Spleen (tissue), 11 donors: ENCODE data around the gene UFSP1. TPM values are rescaled to one million over a fixed set of nuclear protein-coding genes. Genes with fewer than 3 reads are reported as not detected.
A peak's percentile ranks its signal among the peaks of the same experiment; 100 is the strongest.

ENCODE experiments used
- DNase-seq: peaks from one replicate; pipeline ENCODE4 v3.0.0-alpha.2; 2020
- H3K27ac ChIP-seq, 8 donors: fragments of 200-600 bp; sonication (generic) in 7 of 8; 1 replicate in 4 of 8; 2 replicates in 4 of 8; pipeline versions ENCODE4 v1.5.0 to v1.8.0; 2016 to 2021; ENCODE audit warnings: inconsistent platforms in 4 of 8, mild to moderate bottlenecking in 4 of 8, moderate library complexity in 1 of 8
- H3K27me3 ChIP-seq, 7 donors: fragments of 200-600 bp; sonication (generic) in 6 of 7; replicated peaks in 1 of 7; 1 replicate in 4 of 7; 2 replicates in 3 of 7; pipeline versions ENCODE4 v1.5.0 to v1.8.0; 2016 to 2021; ENCODE audit warnings: inconsistent platforms in 3 of 7, mild to moderate bottlenecking in 1 of 7
- H3K36me3 ChIP-seq, 6 donors: fragments of 200-600 bp; sonication (generic) in 5 of 6; 1 replicate in 4 of 6; 2 replicates in 2 of 6; pipeline versions ENCODE4 v1.5.0 to v1.8.0; 2016 to 2021; ENCODE audit warnings: inconsistent platforms in 2 of 6
- H3K4me1 ChIP-seq, 6 donors: fragments of 200-600 bp; sonication (generic) in 5 of 6; 1 replicate in 3 of 6; 2 replicates in 3 of 6; pipeline versions ENCODE4 v1.5.0 to v1.8.0; 2016 to 2021; ENCODE audit warnings: inconsistent platforms in 3 of 6
- H3K4me3 ChIP-seq, 8 donors: fragments of 200-600 bp; sonication (generic) in 7 of 8; 1 replicate in 4 of 8; 2 replicates in 4 of 8; pipeline versions ENCODE4 v1.5.0 to v1.8.0; 2016 to 2021; ENCODE audit warnings: inconsistent platforms in 4 of 8, mild to moderate bottlenecking in 4 of 8, moderate library complexity in 2 of 8
- H3K9me3 ChIP-seq, 8 donors: fragments of 200-600 bp; sonication (generic) in 7 of 8; 1 replicate in 4 of 8; 2 replicates in 4 of 8; pipeline versions ENCODE4 v1.5.0 to v1.8.0; 2016 to 2021; ENCODE audit warnings: inconsistent platforms in 4 of 8
- POLR2A ChIP-seq, 3 donors: fragments of 450-650 bp; IDR thresholded peaks; one replicate each; pipeline ENCODE4 v1.5.1; 2017; ENCODE audit warnings: antibody characterized with exemption in 3 of 3, mild to moderate bottlenecking in 1 of 3
- POLR2AphosphoS5 ChIP-seq, 3 donors: sonication (generic); formaldehyde crosslinking; IDR thresholded peaks; one replicate each; pipeline ENCODE4 v1.5.1; 2017; ENCODE audit warnings: antibody characterized with exemption in 3 of 3
- WGBS, 5 donors: extraction: QIAGEN DNeasy Blood & Tissue Kit in 3 of 5; methylation state at CpG; one replicate each; pipeline versions ENCODE4 v1.1.5 to v1.1.7; 2013 to 2018; 5-methylcytosine and 5-hydroxymethylcytosine counted together
- intact Hi-C: fragments of 100-400 bp; cut with DNase I; formaldehyde crosslinking; loops from one replicate; pipeline ENCODE4 v1.15.0; 2023; ENCODE audit warnings: low total_unique reads
- polyA plus RNA-seq, 3 donors: library from polyadenylated mRNA; stranded (reverse); fragments of 200-250 nt; gene quantifications; one replicate each; pipeline ENCODE4 v1.2.1, GENCODE V29; 2013
- total RNA-seq, 7 donors: library from RNA; depleted of rRNA in 3 of 7; stranded (reverse); fragments of >200 nt in 3 of 7; fragmentation: NEBNext Ultra II Directional in 4 of 7; extraction: Animal tissue kit (Norgen Biotek cat#: 25700) in 4 of 7; gene quantifications; one replicate each; pipeline versions ENCODE4 v1.1.0 to v1.2.1, GENCODE V29; 2016 to 2021
- TF ChIP-seq, protein P1 (sequence below), 11 experiments: fragments of 200-600 bp in 7 of 11; fragments of 450-650 bp in 4 of 11; sonication (generic) in 4 of 11; IDR thresholded peaks in 8 of 11; conservative IDR thresholded peaks in 3 of 11; 1 replicate in 7 of 11; 2 replicates in 4 of 11; pipeline versions ENCODE4 v1.4.0 to v1.8.0; 2016 to 2021; ENCODE audit warnings: antibody characterized with exemption in 11 of 11, inconsistent platforms in 4 of 11, mild to moderate bottlenecking in 1 of 11
- donor health status: healthy with polysubstance abuse.
- donor health status: DM: no; HTN: no; CAD: no; lungs with moderate emphysema.
- donor health status: DM: no; HTN: no; CAD: no.
- donor health status: Bipolar disorder and iron deficiency.
- donor health status: healthy.
- donor health status: DM: no; HTN: no; CAD: no.
- donor health status: DM: yes; HTN: yes; CAD: no.

UFSP1 gene
- total and polyA plus RNA-seq, 10 donors, result 1.3 to 6.9 (median 3.3) TPM

DNA sequence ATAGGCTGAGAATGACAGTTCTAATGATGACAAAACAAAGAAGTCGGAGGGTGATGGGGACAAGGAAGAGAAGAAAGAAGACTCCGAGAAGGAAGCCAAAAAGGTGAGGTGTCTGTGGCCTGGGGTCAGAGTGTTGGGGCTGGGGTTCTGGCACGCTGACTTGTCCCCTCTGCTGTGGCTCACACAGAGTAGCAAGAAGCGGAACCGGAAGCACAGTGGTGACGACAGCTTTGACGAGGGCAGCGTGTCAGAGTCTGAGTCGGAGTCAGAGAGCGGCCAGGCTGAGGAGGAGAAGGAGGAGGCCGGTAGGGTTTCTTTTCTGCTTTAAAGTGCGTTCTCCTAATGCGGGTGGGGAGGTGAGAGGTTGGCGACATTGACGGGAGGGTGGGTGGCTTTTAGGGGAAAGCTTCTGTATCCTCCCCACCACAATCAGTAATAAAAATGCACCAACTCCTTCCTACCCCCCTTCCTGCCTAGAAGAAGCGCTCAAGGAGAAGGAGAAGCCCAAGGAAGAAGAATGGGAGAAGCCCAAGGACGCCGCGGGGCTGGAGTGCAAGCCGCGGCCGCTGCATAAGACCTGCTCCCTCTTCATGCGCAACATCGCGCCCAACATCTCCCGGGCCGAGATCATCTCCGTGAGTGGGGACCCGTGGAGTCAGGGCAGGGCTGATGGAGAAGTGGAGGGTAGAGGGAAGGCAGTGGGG is 4.6 kb downstream of the UFSP1 start:
- H3K27ac ChIP-seq, result peak overlapping the region in 4 of 8 donors; percentile 29 to 58 (median 52)
- no peaks in the 10 kb centered on the region for H3K9me3 ChIP-seq
- WGBS, 5 donors, result 87 to 95% (median 90%) methylated on average over 29 of the region's 29 CpGs
- H3K4me3 ChIP-seq, result no peak overlapping the region
- H3K4me1 ChIP-seq, result peaks cover 22 to 68% (median 42%) of the 10 kb centered on the region in 6 donors
- H3K36me3 ChIP-seq, result peaks cover 8 to 89% (median 75%) of the 10 kb centered on the region in 6 donors
- DNase-seq, result no peak
- no peaks in the 10 kb centered on the region for H3K27me3 ChIP-seq
- TF ChIP-seq POLR2AphosphoS5 (IDR thresholded peaks at IDR 0.05) (peak in 2 of 3 donors; percentile 34 to 58), POLR2A (IDR thresholded peaks at IDR 0.05) (no peak)
- intact Hi-C loops, result no loop called here

DNA sequence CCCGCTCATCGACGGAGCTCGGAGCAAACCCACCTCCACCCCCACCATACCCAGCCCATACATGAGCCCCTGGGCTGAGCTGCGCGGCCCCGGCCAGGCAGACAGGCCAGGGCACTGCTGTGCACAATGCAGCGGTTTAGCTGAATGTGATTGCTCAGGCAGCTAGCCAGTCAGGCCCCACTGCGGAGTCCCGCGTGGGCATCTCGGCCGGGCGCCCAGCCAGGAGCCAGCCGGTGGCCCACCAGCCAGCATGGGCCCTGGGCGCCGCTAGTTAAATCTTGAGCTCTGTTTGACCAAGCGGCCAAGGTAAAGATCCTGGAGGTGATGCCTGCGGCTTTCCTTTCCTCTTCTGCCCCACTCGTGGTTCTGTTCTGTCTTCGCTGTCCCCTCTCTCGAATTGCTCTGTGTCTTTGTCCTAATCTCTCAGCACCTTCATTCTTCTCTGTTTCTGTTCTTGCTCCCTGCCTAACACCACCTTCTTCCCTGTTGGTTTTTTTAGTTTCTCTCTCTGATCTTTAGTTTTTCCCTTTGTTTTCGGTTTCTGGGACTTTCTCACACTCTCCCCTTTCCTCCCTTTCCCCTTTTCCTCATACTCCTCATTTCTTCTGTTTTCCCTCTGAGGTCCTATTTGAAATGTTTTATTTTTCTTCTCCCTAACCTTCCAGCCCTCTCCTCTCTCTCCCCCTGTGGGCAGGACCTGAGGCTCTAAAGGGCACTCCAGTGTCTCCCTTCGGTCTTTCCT is 6.6 kb downstream of the UFSP1 start:
- Histone ChIP-seq H3K36me3 (peaks cover 8 to 100% (median 77%) of the 10 kb centered on the region in 6 donors), H3K9me3 (no peaks in the 10 kb centered on the region), H3K4me3 (no peak overlapping the region), H3K4me1 (peaks cover 17 to 70% (median 45%) of the 10 kb centered on the region in 6 donors), H3K27me3 (no peaks in the 10 kb centered on the region), H3K27ac (no peak overlapping the region)
- intact Hi-C loops, result no loop called here
- TF ChIP-seq POLR2A (IDR thresholded peaks at IDR 0.05) (no peak), POLR2AphosphoS5 (IDR thresholded peaks at IDR 0.05) (peak in 1 of 3 donors; percentile 33)
- DNase-seq, result no peak
- WGBS, 5 donors, result 94 to 97% (median 96%) methylated on average over 24 of the region's 24 CpGs

DNA sequence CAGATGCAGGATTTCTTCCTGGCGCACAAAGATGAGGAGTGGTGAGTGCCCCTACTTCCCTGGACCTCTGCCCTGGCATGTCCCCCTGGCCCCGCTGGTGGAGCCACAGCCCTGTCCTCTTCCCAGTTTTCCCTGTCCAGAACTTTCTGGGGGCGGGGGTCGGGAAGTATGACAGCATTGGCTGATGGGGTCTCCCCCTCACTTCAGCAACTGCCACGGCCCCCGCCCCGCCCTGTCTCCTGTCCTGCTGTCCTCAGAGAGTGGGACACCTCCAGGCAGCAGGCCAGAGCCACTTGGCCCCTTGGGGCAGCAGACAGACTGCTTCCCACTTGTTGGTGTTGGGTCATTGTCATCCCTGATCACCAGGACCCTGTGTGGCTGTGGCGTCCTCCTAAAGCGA is 7.3 kb downstream of the UFSP1 start:
- no peaks in the 10 kb centered on the region for H3K27me3 ChIP-seq
- H3K36me3 ChIP-seq, result peaks cover 8 to 100% (median 73%) of the 10 kb centered on the region in 6 donors
- no peak overlapping the region for H3K27ac ChIP-seq
- WGBS, 5 donors, result 96% methylated on average over 9 of the region's 9 CpGs
- no peak overlapping the region for H3K4me3 ChIP-seq
- no peaks in the 10 kb centered on the region for H3K9me3 ChIP-seq
- TF ChIP-seq POLR2A (IDR thresholded peaks at IDR 0.05), result no peak
- TF ChIP-seq, protein P1, sequence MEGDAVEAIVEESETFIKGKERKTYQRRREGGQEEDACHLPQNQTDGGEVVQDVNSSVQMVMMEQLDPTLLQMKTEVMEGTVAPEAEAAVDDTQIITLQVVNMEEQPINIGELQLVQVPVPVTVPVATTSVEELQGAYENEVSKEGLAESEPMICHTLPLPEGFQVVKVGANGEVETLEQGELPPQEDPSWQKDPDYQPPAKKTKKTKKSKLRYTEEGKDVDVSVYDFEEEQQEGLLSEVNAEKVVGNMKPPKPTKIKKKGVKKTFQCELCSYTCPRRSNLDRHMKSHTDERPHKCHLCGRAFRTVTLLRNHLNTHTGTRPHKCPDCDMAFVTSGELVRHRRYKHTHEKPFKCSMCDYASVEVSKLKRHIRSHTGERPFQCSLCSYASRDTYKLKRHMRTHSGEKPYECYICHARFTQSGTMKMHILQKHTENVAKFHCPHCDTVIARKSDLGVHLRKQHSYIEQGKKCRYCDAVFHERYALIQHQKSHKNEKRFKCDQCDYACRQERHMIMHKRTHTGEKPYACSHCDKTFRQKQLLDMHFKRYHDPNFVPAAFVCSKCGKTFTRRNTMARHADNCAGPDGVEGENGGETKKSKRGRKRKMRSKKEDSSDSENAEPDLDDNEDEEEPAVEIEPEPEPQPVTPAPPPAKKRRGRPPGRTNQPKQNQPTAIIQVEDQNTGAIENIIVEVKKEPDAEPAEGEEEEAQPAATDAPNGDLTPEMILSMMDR (IDR thresholded peaks at IDR 0.05 in 8 of 11, conservative IDR thresholded peaks at IDR 0.05 in 3 of 11), result no peak
- no peak for TF ChIP-seq POLR2AphosphoS5 (IDR thresholded peaks at IDR 0.05)
- intact Hi-C loops, result no loop called here
- peaks cover 12 to 70% (median 45%) of the 10 kb centered on the region in 6 donors for H3K4me1 ChIP-seq
- no peak for DNase-seq

DNA sequence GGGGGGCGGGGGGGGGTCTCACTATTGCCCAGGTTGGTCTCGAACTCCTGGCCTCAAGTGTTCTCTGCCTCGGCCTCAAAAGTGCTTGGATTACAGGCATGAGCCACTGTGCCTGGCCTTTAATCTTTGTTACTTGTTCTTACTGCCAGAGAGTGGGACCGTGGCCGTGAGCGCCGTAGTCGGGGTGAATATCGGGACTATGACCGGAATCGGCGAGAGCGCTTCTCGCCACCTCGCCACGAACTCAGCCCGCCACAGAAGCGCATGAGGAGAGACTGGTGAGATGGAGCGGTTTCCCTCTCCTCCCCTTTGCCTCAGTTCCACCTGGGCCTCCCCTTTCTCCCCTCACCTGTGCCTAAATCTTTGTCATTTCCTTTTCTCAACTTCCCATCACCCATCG is 8.4 kb downstream of the UFSP1 start:
- Histone ChIP-seq H3K36me3 (peaks cover 8 to 100% (median 62%) of the 10 kb centered on the region in 6 donors), H3K27me3 (no peaks in the 10 kb centered on the region), H3K9me3 (no peaks in the 10 kb centered on the region), H3K27ac (no peak overlapping the region), H3K4me3 (no peak overlapping the region), H3K4me1 (peaks cover 14 to 70% (median 46%) of the 10 kb centered on the region in 6 donors)
- 93 to 98% (median 95%) methylated on average over 20 of the region's 20 CpGs for WGBS, 5 donors
- TF ChIP-seq POLR2A (IDR thresholded peaks at IDR 0.05) (no peak), POLR2AphosphoS5 (IDR thresholded peaks at IDR 0.05) (peak in 1 of 3 donors; percentile 20)
- no peak for DNase-seq
- intact Hi-C loops, result no loop called here

DNA sequence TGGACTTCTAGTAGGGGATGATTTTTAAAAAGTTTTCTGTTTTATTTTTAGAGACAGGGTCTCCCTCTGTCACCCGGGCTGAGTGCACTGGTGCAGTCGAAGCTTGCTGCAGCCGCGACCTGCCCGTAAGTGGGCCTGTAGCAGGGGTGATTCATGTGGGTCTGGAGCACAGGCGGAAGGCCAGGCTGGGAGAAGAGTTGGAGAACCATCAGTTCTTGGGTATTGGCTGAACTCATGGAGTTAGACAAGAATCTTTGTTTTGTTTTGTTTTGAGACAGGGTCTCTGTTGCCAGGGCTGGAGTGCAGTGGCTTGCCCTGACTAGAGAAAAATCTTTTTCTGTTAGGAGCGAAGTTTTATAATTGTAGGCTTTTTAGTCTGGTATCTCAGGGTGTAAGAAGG is 8.9 kb downstream of the UFSP1 start:
- Histone ChIP-seq H3K4me3 (no peak overlapping the region), H3K36me3 (peaks cover 8 to 95% (median 57%) of the 10 kb centered on the region in 6 donors), H3K4me1 (peaks cover 19 to 70% (median 50%) of the 10 kb centered on the region in 6 donors), H3K9me3 (no peaks in the 10 kb centered on the region), H3K27ac (no peak overlapping the region), H3K27me3 (no peaks in the 10 kb centered on the region)
- intact Hi-C loops, result no loop called here
- WGBS, 5 donors, result 88 to 96% (median 91%) methylated on average over 7 of the region's 7 CpGs
- TF ChIP-seq POLR2AphosphoS5 (IDR thresholded peaks at IDR 0.05) (no peak), POLR2A (IDR thresholded peaks at IDR 0.05) (no peak)
- TF ChIP-seq, protein P1 (IDR thresholded peaks at IDR 0.05 in 8 of 11, conservative IDR thresholded peaks at IDR 0.05 in 3 of 11), result no peak
- no peak for DNase-seq
